Glutamatergic neuron (in vitro differentiated cells): ENCODE results near the gene IL11RA. TPM values are rescaled to one million over a fixed set of nuclear protein-coding genes. Genes with fewer than 3 reads are reported as not detected.
A peak's percentile ranks its signal among the peaks of the same experiment; 100 is the strongest.

ENCODE experiments used
- DNase-seq: peaks from one replicate; pipeline ENCODE4 v3.0.0; 2022
- H3K27ac Mint-ChIP-seq: one replicate; pipeline ENCODE4 v1.8.0; 2020; ENCODE audit warnings: mild to moderate bottlenecking, mixed read lengths, inconsistent platforms; ENCODE audit not compliant: unreplicated experiment
- H3K27me3 Mint-ChIP-seq: one replicate; pipeline ENCODE4 v1.8.0; 2020; ENCODE audit warnings: mild to moderate bottlenecking, moderate library complexity, mixed read lengths, inconsistent platforms; ENCODE audit not compliant: unreplicated experiment
- H3K36me3 Mint-ChIP-seq: one replicate; pipeline ENCODE4 v1.8.0; 2020; ENCODE audit warnings: mild to moderate bottlenecking, mixed read lengths, inconsistent platforms; ENCODE audit not compliant: unreplicated experiment
- H3K4me1 Mint-ChIP-seq: one replicate; pipeline ENCODE4 v1.8.0; 2020; ENCODE audit warnings: mild to moderate bottlenecking, low read depth, mixed read lengths, inconsistent platforms; ENCODE audit not compliant: unreplicated experiment
- H3K4me3 Mint-ChIP-seq: one replicate; pipeline ENCODE4 v1.8.0; 2020; ENCODE audit warnings: mild to moderate bottlenecking, mixed read lengths, inconsistent platforms; ENCODE audit not compliant: unreplicated experiment
- H3K9me3 Mint-ChIP-seq: one replicate; pipeline ENCODE4 v1.8.0; 2020; ENCODE audit warnings: mild to moderate bottlenecking, moderate library complexity, mixed read lengths, inconsistent platforms; ENCODE audit not compliant: unreplicated experiment
- total RNA-seq: library from RNA; stranded (reverse); fragmentation: NEBNext Ultra II Directional; extraction: Animal tissue kit (Norgen Biotek cat#: 25700); gene quantifications from one replicate; pipeline ENCODE4 v1.2.1, GENCODE V29; 2021; ENCODE audit not compliant: unreplicated experiment
- TF ChIP-seq, protein P1 (sequence below): fragments of 200-600 bp; sonication (generic); IDR thresholded peaks from one replicate; pipeline ENCODE4 v1.5.0; 2021; ENCODE audit not compliant: partially characterized antibody, unreplicated experiment

IL11RA gene
- total RNA-seq, 1 donor from 2014 or later, result 28.8 TPM

GRCh38 chr9:34709196-34709978 is 57.4 kb downstream of the IL11RA start:
- Mint-ChIP-seq H3K36me3 (no peaks in the 10 kb centered on the region), H3K27me3 (no peaks in the 10 kb centered on the region), H3K4me1 (no peaks in the 10 kb centered on the region), H3K27ac (no peak overlapping the region), H3K9me3 (peaks cover 4% of the 10 kb centered on the region), H3K4me3 (no peak overlapping the region)
- DNase-seq, result no peak
- TF ChIP-seq, protein P1, sequence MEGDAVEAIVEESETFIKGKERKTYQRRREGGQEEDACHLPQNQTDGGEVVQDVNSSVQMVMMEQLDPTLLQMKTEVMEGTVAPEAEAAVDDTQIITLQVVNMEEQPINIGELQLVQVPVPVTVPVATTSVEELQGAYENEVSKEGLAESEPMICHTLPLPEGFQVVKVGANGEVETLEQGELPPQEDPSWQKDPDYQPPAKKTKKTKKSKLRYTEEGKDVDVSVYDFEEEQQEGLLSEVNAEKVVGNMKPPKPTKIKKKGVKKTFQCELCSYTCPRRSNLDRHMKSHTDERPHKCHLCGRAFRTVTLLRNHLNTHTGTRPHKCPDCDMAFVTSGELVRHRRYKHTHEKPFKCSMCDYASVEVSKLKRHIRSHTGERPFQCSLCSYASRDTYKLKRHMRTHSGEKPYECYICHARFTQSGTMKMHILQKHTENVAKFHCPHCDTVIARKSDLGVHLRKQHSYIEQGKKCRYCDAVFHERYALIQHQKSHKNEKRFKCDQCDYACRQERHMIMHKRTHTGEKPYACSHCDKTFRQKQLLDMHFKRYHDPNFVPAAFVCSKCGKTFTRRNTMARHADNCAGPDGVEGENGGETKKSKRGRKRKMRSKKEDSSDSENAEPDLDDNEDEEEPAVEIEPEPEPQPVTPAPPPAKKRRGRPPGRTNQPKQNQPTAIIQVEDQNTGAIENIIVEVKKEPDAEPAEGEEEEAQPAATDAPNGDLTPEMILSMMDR, result no peak

DNA sequence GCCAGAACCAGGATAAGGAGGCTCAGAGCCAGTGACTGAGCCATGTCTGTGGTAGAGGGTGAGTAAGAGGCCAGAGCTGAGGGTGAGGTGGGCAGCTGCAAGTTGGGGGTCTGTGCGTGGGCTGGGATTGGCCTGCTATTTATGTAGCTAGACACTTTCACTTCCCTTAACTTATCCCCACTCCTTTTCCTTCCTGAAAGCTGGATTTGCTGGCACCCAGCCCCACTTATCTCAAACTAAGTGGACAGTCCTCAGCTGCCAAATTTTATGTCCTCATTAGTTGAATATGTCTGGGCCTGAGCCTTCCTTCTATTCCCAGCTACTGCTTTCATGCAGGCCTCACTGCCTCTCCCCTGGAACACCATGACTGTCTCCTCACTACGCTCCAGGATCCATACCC is 58.0 kb downstream of the IL11RA start, which contains the start of gene CCL21:
Gene CCL21 (minus strand): TSS at position 114 of the 400 bp plus-strand sequence. CDS start 70 bp downstream, at position 44.
- Mint-ChIP-seq H3K9me3 (peaks cover 4% of the 10 kb centered on the region), H3K4me3 (no peak within 1 kb of the TSS), H3K27me3 (no peaks in the 10 kb centered on the region), H3K27ac (peak within 1 kb of the TSS; percentile 16), H3K36me3 (no peaks in the 10 kb centered on the region), H3K4me1 (no peaks in the 10 kb centered on the region)
- no peak for DNase-seq
- TF ChIP-seq, protein P1, result no peak

Other genes with a start within 250 kb of the IL11RA start
- 221 TPM for gene FAM219A, start 193.6 kb upstream of the IL11RA start, total RNA-seq
- 1.2 TPM for gene DNAI1, start 193.4 kb upstream of the IL11RA start, total RNA-seq
- gene ENHO, start 129.2 kb upstream of the IL11RA start, total RNA-seq, result 11.5 TPM
- gene CNTFR, start 62.5 kb upstream of the IL11RA start, total RNA-seq, result 170 TPM
- 12.6 TPM for gene RPP25L, start 40.1 kb upstream of the IL11RA start, total RNA-seq
- 119 TPM for gene DCTN3, start 31.7 kb upstream of the IL11RA start, total RNA-seq
- gene ARID3C, start 23.1 kb upstream of the IL11RA start, total RNA-seq, result not detected
- 44.4 TPM for gene SIGMAR1, start 14.4 kb upstream of the IL11RA start, total RNA-seq
- gene GALT, start 5.5 kb upstream of the IL11RA start, total RNA-seq, result 57.5 TPM
- gene CCL27, start 10.5 kb downstream of the IL11RA start, total RNA-seq, result 1.7 TPM
- gene CCL19, start 39.1 kb downstream of the IL11RA start, total RNA-seq, result not detected
- gene CCL21, start 58.0 kb downstream of the IL11RA start, total RNA-seq, result not detected